IPS-15b (cell line): ENCODE results near the gene AGAP6.
"Not testable (repeated sequence)": the region's sequence is repeated elsewhere in the genome, so short reads cannot be mapped to it uniquely, and the experiment has no call there.

Experiments
- H3K27me3 ChIP-seq: one replicate; pipeline ENCODE4 v1.6.1; 2013; ENCODE audit warnings: low read length; ENCODE audit not compliant: control insufficient read depth, insufficient read depth
- H3K36me3 ChIP-seq: one replicate; pipeline ENCODE4 v1.6.1; 2013; ENCODE audit warnings: low read length; ENCODE audit not compliant: control insufficient read depth, insufficient read depth
- H3K4me1 ChIP-seq: one replicate; pipeline ENCODE4 v1.6.1; 2013; ENCODE audit warnings: mild to moderate bottlenecking, low read length; ENCODE audit not compliant: control insufficient read depth, insufficient read depth
- H3K4me3 ChIP-seq: one replicate; pipeline ENCODE4 v1.5.1; 2013; ENCODE audit warnings: low read depth, low read length
- H3K9ac ChIP-seq: one replicate; pipeline ENCODE4 v1.6.1; 2013; ENCODE audit warnings: low read depth, mild to moderate bottlenecking, low read length
- H3K9me3 ChIP-seq: one replicate; pipeline ENCODE4 v1.6.1; 2013; ENCODE audit warnings: mild to moderate bottlenecking, low read length; ENCODE audit not compliant: control insufficient read depth, insufficient read depth

AGAP6 gene

DNA sequence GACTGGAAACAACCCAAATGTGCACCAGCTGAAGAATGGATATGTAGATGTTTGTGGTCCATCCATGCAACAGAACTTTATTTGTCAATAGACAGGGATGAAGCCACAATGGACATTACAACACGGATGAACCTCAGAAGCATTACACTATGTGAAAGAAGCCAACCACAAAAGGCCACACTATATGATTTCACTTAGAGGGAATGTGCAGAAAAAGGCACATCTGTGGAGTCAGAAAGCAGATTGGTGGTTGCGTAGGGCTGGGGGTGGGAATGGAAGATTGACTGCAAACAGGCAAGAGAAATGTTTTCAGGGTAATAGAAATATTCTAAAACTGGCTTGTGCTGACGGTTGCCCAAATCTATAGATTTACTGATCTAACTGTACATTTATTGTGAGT, 45.3 kb downstream of the AGAP6 start:
- H3K27me3 ChIP-seq, result no peaks in the 10 kb centered on the region
- no peak overlapping the region for H3K9ac ChIP-seq
- no peak overlapping the region for H3K4me3 ChIP-seq
- H3K4me1 ChIP-seq, result no peaks in the 10 kb centered on the region
- H3K36me3 ChIP-seq, result no peaks in the 10 kb centered on the region
- no peaks in the 10 kb centered on the region for H3K9me3 ChIP-seq

DNA sequence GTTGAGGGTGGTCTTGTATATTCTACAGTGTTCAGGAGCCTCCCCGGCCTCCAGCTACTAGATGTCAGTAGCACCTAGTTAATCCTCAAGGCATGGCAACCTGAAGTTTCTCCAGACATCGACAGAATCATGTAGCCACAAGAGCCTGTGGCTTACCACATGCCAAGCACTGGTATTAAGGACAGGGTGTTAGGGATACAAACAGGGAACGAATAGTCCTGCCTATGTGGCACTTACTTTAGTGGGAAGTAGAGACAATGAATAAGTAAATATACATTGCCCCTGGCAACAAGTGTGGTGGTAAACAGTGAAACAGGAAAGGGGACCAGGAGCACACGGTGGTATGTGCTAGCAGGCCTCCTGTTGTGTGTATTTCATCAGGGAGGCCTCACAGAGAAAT, 47.1 kb downstream of the AGAP6 start:
- not testable (repeated sequence) for H3K4me1 ChIP-seq, H3K9me3 ChIP-seq, H3K9ac ChIP-seq, H3K27me3 ChIP-seq, H3K4me3 ChIP-seq, H3K36me3 ChIP-seq

DNA sequence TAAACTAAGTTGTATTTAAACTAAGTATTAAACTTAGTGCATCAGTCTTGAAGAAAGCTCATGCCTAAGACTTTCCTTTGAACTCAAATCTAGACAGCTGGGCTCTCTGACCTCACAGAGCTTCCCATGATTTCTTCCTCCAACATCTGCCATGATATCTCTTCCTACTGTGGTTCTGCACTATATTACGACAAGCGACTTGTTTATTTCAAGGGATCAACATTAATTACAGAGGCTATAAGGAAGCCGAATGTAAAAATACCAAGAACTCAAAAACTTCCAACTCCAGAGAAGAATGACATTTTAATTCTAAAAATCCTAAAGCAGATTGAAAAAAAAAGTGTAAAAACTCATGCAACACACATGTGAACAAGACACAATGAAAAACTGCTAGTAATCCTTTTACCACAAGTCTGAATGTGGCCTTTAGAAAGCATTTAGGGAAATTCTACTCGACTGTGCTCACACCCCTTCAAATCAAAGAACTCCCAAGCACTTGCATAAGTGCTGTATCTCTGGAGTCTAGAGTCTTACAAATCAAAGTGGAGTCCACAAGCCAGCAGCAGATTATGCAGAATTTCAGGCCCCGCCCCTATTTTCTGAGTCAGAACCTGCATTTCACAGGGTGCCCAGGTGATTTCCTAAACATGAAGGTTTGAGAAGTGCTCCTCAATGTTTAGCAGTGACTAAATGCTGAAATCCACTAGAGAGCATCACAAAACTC, 56.9 kb downstream of the AGAP6 start:
- Histone ChIP-seq H3K27me3 (no peaks in the 10 kb centered on the region), H3K9me3 (no peaks in the 10 kb centered on the region), H3K4me3 (no peak overlapping the region), H3K9ac (no peak overlapping the region), H3K36me3 (no peaks in the 10 kb centered on the region), H3K4me1 (no peaks in the 10 kb centered on the region)

DNA sequence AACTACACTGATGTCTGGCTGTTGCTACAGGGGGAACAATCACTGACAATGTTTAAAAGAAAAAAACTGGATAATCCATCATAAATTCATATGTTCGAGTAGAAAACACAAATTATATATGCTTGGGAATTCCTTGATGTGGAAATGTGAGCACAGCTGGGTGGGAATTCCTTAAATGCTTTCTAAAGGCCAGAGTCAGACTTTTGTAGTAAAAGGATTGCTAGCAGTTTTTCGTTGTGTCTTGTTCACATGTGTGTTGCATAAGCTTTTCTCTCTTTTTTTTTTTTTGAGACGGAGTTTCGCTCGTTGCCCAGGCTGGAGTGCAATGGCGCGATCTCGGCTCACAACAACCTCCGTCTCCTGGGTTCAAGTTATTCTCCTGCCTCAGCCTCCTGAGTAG, 58.3 kb downstream of the AGAP6 start:
- H3K9me3 ChIP-seq, H3K9ac ChIP-seq, H3K27me3 ChIP-seq, H3K4me1 ChIP-seq, H3K4me3 ChIP-seq, H3K36me3 ChIP-seq: not testable (repeated sequence)

DNA sequence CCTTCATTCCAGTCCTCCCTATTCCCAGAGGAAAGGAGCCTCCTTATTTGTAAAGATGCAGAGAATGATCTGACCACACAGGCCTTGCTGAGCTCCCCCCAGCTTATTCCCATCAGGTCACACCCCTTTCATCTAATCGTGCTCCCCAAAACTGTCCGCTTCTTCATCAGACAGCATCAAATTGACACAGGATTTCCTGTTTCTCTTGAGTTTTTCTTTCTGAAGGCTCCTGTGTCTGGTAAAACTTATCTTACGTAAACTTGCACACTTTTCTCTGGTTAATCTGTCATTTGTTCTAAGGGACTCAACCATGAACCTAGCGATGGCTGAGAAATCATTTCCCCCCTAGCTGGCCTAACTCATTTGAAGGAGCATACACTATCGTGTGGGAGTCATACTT, 59.4 kb downstream of the AGAP6 start:
- H3K36me3 ChIP-seq, H3K4me1 ChIP-seq, H3K4me3 ChIP-seq, H3K9me3 ChIP-seq, H3K27me3 ChIP-seq, H3K9ac ChIP-seq: not testable (repeated sequence)

DNA sequence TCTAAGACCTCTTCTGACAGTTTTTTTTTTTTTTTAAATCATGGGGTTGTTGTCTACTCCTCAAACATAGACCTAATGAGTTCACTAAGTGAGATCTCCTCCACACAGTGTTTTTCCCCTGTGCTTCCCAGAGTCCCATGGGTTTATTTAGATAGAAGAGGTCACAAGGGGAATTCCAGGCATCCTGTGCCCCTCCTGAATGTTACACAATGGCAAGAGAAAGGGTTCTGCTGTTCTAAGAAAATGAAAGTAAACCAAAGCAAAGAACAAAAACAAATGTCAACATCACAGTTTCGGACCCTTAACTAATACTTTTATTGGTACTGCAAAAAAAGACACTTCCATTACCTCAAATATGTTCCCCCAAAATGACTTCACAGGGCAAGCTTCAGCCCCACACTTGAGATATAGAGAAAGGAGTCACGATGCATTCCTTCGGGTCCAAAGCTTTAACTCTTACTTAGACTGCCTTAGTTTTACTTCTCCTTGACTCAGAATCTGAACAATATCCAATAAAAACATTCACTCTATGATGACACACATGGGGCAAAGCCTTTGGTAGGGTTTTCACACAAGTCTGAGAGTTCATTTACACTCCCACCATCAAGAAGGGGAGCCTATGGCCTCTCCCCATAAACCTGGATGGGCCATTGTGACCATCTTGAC, 63.9 kb downstream of the AGAP6 start:
- H3K4me3 ChIP-seq, H3K9me3 ChIP-seq, H3K9ac ChIP-seq, H3K4me1 ChIP-seq, H3K27me3 ChIP-seq, H3K36me3 ChIP-seq: not testable (repeated sequence)

DNA sequence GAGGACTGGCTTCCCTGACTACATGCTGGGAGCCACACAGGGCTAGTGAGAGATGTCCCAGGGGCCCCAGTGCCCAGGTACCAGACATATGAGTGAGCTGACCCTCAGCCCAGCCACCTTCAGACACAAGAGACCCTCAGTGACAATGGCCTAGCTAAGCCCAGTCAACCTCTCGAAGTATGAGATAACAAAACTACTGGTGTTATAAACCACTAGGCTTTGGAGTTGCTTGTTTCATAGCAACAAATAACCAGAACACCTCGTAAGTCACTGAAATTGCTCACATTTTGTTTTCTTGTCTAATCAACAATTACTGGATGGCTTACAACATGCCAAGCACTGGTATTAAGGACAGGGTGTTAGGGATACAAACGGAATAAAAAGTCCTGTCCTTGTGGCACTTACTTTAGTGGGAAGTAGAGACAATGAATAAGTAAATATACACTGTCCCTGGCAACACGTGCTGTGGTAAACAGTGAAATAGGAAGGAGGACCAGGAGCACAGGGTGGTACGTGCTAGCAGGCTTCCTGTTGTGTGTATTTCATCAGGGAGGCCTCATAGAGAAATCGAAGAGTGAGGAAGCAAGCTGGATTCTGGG, 64.7 kb downstream of the AGAP6 start:
- not testable (repeated sequence) for H3K36me3 ChIP-seq, H3K9me3 ChIP-seq, H3K27me3 ChIP-seq, H3K4me3 ChIP-seq, H3K9ac ChIP-seq, H3K4me1 ChIP-seq

DNA sequence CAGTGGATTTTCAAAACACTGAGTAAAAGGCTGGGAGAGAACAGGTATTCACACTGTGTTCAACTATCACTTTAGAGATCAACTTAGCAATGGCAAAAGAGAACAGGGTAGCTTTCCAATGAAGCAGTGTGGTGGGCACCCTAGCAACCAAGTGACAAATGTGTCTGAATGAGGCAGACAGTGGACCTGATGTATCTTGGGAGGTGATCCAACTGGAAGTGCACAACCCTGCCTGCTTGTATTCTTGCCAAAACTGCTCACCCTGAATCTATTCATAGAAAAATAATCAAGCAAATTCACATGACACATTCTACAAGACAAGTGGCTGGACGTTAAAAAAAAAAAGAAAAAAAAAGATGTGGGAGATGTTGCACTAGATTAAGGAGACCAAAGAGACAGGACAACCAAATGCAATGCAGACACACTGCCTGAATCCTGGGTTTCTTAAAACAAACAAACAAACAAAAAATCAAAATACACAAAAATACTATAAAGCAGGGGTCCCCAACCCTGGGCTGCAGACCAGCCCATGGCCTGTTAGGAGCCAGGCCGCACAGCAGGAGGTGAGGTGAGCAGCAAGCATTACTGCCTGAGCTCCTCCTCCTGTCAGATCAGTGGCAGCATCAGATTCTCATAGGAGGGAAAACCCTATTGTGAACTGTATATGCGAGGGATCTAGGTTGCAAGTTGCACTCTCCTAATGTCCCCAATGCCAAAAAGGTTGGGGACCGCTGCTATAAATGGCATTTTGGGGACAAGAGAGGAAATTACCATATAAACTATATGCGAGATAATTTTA, 67.5 kb downstream of the AGAP6 start:
- H3K4me1 ChIP-seq, H3K9me3 ChIP-seq, H3K4me3 ChIP-seq, H3K9ac ChIP-seq, H3K27me3 ChIP-seq, H3K36me3 ChIP-seq: not testable (repeated sequence)

DNA sequence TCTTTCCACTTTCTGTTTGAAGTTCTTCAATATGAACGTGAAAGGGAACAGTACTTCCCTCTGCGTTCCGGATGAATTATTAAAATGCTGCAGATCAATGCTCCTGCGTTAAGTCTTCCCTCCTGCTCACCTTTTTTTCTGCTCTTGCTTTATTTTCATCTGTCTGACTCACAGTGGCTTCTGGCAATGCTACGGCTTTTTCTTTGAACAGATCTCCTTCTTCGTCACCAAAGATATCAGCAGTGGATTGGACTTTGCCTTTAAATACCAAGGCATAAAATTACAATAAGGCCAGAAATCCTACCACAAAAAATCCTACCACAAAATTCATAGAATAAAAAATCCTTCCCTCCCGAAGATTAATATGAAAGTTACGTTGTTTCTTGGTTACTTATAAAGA, 68.4 kb downstream of the AGAP6 start:
- H3K4me3 ChIP-seq, H3K36me3 ChIP-seq, H3K4me1 ChIP-seq, H3K27me3 ChIP-seq, H3K9me3 ChIP-seq, H3K9ac ChIP-seq: not testable (repeated sequence)

DNA sequence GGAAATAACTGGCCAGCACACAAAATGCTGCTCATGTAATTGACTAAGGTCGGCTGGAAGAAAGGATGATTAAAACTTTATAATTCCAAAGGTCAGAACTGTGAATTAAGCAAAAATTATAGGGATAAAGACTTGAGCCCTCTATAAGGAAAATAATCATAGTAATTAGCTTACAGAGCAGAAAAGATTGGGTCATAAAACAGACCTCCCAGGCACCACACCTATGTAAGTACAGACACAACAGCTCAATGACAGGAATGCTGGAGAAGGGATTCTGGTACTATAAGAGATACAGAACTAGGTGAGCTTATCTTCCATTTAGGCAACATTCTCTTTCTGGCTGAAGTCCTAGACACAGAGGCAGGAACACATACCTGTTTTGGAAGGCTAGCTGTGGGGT, 70.5 kb downstream of the AGAP6 start:
- H3K36me3 ChIP-seq, H3K9ac ChIP-seq, H3K4me3 ChIP-seq, H3K9me3 ChIP-seq, H3K27me3 ChIP-seq, H3K4me1 ChIP-seq: not testable (repeated sequence)

DNA sequence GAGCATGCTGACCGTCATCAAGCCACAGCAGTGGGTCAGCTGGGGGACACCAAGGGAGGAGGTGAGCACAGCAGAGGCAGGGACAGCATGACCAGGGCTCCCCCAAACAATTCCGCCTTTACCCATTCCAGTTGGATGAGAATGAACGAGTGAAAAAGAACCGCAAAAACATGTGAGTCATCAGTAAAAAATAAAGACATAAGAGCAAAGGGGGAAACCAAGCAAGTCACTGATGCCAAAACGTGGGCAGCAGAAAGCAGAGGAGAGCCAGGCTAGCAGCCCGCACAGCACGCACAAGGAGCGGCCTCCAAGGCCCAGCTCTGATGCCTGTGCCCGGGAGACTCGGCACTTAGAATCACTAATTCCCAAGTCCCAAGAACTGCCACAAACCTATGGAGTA, 71.7 kb downstream of the AGAP6 start:
- not testable (repeated sequence) for H3K4me1 ChIP-seq, H3K9me3 ChIP-seq, H3K4me3 ChIP-seq, H3K27me3 ChIP-seq, H3K9ac ChIP-seq, H3K36me3 ChIP-seq
